ENCODE measurements around the gene HMG20A. TPM values are rescaled to one million over a fixed set of nuclear protein-coding genes. Genes with fewer than 3 reads are reported as not detected.

The HMG20A gene
- total and polyA plus RNA-seq, 10 of the 15 experiments (the other 5 are each of a cell fraction or from before 2014, with no cell fraction given): 30.0 to 98.7 (median 46.8) TPM

DNA sequence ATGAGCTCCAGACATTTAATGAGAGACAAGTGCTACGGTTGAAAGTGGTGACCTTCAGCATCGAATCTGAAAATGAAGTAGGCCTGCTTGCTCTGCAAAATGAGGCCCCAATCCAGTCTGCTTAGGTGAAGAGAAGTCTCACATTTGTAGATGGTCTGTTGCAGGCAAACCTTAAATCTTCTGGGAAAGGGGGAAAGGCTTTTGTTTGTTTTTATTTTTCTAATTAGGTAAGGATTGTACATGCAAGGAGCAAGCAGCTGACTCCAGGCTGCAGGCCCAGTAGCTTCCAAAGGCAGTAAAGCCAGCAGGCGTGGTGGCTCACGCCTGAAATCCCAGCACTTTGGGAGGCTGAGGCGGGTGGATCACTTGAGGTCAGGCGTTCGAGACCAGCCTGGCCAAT lies 74.3 kb downstream of the HMG20A start:
- BruUV-seq (replicated peaks): no TSS peak
- no peak overlapping the region for H3K4me3 ChIP-seq
- no peaks in the 10 kb centered on the region for H3K27me3 ChIP-seq (replicated peaks in 1 of 2; ENCODE audit: control insufficient read depth in 2 of 2, insufficient read depth in 2 of 2, low read length in 1 of 2)
- H3K9ac ChIP-seq (ENCODE audit: control insufficient read depth, insufficient read depth, low read length): no peak overlapping the region
- H3K79me2 ChIP-seq (ENCODE audit: control insufficient read depth, insufficient read depth, low read length): no peaks in the 10 kb centered on the region
- SMC1A ChIA-PET (ENCODE audit: uncharacterized antibody, unreplicated experiment): interaction anchor here (1.0 to 10.1 kb wide), 10 partner anchors 15 to 522 kb away, joined by 3 to 269 read pairs (median 6); no protein-coding TSS in a partner anchor
- intact Hi-C loops (cut with micrococcal nuclease; ENCODE audit: unreplicated experiment) (loop anchor here (5.0 kb wide), 1 partner anchor 47 kb away; no protein-coding TSS in a partner anchor), in situ Hi-C loops (cut with MboI) (loop anchor here (5.0 kb wide), 2 partner anchors 308 to 378 kb away; no protein-coding TSS in a partner anchor)
- ATAC-seq (no peak), FAIRE-seq (no peak), DNase-seq (ENCODE audit: low read depth, low spot score) (no peak)
- 100% methylated on average over 7 of the region's 7 CpGs for WGBS (ENCODE audit: insufficient coverage, insufficient replicate concordance, low lambda C conversion rate, missing lambda C conversion rate)
- CTCF ChIA-PET: interaction anchor here (0.6 to 10.5 kb wide), 7 partner anchors 14 to 521 kb away, joined by 3 to 411 read pairs (median 33); no protein-coding TSS in a partner anchor
- H3K4me1 ChIP-seq (ENCODE audit: control insufficient read depth, insufficient read depth, low read length): peaks cover 20% of the 10 kb centered on the region
- H3K36me3 ChIP-seq (ENCODE audit: control insufficient read depth in 2 of 2, insufficient read depth in 2 of 2, low read length in 1 of 2): 0 out of 4 replicates have a peak, but pooled peaks cover 0 to 5% of the 10 kb centered on the region in 2 experiments
- TF ChIP-seq TCF7 (IDR thresholded peaks at IDR 0.05; ENCODE audit: borderline replicate concordance): no peak
- TF ChIP-seq BACH1 (IDR thresholded peaks at IDR 0.05; ENCODE audit: borderline replicate concordance): no peak
- TF ChIP-seq DPF2 (IDR thresholded peaks at IDR 0.05): no peak
- TF ChIP-seq GABPA (IDR thresholded peaks at IDR 0.05; ENCODE audit: low read depth): no peak
- TF ChIP-seq MYC (IDR thresholded peaks at IDR 0.05; ENCODE audit: insufficient read depth, insufficient read length, insufficient replicate concordance, low read length, severe bottlenecking): no peak
- no peak for TF ChIP-seq POU2F2 (IDR thresholded peaks at IDR 0.05; ENCODE audit: borderline replicate concordance, low read depth, low read length)
- no peak for TF ChIP-seq SMARCA5 (IDR thresholded peaks at IDR 0.05)
- TF ChIP-seq SREBF1 (IDR thresholded peaks at IDR 0.05; ENCODE audit: low read length): no peak
- no peak for TF ChIP-seq TAF1 (IDR thresholded peaks at IDR 0.05; ENCODE audit: borderline replicate concordance, low read depth, low read length)
- TF ChIP-seq CHD2 (IDR thresholded peaks at IDR 0.05; ENCODE audit: borderline replicate concordance, low read depth, low read length): no peak
- TF ChIP-seq CHD4 (IDR thresholded peaks at IDR 0.05): no peak
- no peak for TF ChIP-seq JUNB (IDR thresholded peaks at IDR 0.05)
- TF ChIP-seq, protein P1, sequence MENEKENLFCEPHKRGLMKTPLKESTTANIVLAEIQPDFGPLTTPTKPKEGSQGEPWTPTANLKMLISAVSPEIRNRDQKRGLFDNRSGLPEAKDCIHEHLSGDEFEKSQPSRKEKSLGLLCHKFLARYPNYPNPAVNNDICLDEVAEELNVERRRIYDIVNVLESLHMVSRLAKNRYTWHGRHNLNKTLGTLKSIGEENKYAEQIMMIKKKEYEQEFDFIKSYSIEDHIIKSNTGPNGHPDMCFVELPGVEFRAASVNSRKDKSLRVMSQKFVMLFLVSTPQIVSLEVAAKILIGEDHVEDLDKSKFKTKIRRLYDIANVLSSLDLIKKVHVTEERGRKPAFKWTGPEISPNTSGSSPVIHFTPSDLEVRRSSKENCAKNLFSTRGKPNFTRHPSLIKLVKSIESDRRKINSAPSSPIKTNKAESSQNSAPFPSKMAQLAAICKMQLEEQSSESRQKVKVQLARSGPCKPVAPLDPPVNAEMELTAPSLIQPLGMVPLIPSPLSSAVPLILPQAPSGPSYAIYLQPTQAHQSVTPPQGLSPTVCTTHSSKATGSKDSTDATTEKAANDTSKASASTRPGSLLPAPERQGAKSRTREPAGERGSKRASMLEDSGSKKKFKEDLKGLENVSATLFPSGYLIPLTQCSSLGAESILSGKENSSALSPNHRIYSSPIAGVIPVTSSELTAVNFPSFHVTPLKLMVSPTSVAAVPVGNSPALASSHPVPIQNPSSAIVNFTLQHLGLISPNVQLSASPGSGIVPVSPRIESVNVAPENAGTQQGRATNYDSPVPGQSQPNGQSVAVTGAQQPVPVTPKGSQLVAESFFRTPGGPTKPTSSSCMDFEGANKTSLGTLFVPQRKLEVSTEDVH (IDR thresholded peaks at IDR 0.05; ENCODE audit: low read depth, partially characterized antibody): no peak
- TF ChIP-seq RFX5 (IDR thresholded peaks at IDR 0.05; ENCODE audit: low read depth, low read length): no peak
- TF ChIP-seq BRCA1 (IDR thresholded peaks at IDR 0.05; ENCODE audit: low read depth, low read length): no peak
- no peak for TF ChIP-seq SMAD5 (IDR thresholded peaks at IDR 0.05; ENCODE audit: low read depth)
- no peak for TF ChIP-seq NFXL1 (IDR thresholded peaks at IDR 0.05; ENCODE audit: borderline replicate concordance)
- no peak for TF ChIP-seq NR2C1 (IDR thresholded peaks at IDR 0.05)
- H4K20me1 ChIP-seq (ENCODE audit: control insufficient read depth, insufficient read depth): no peaks in the 10 kb centered on the region
- no peak overlapping the region for H3K27ac ChIP-seq (ENCODE audit: control insufficient read depth, insufficient read depth)
- no peak overlapping the region for H2AFZ ChIP-seq (ENCODE audit: control insufficient read depth, low read depth, low read length)
- POLR2A ChIA-PET: interaction anchor here (0.8 kb wide), 1 partner anchor 386 kb away, joined by 3 read pairs; no protein-coding TSS in a partner anchor
- H3K9me3 ChIP-seq (replicated peaks; ENCODE audit: control insufficient read depth, insufficient read depth, low read length): no peaks in the 10 kb centered on the region
- no peak overlapping the region for H3K4me2 ChIP-seq (ENCODE audit: control insufficient read depth, insufficient read depth)
- RAD21 ChIA-PET (ENCODE audit: unreplicated experiment): interaction anchor here (3.0 to 10.5 kb wide), 2 partner anchors 310 to 377 kb away, joined by 23 to 279 read pairs; no protein-coding TSS in a partner anchor
